NCI-H1105 (cell line): ENCODE results near the gene MYRF.

Experiments used
- DNase-seq: peaks from one replicate; lab custom pipeline; 2025; lab: John Stamatoyannopoulos, UW

Gene MYRF

DNA sequence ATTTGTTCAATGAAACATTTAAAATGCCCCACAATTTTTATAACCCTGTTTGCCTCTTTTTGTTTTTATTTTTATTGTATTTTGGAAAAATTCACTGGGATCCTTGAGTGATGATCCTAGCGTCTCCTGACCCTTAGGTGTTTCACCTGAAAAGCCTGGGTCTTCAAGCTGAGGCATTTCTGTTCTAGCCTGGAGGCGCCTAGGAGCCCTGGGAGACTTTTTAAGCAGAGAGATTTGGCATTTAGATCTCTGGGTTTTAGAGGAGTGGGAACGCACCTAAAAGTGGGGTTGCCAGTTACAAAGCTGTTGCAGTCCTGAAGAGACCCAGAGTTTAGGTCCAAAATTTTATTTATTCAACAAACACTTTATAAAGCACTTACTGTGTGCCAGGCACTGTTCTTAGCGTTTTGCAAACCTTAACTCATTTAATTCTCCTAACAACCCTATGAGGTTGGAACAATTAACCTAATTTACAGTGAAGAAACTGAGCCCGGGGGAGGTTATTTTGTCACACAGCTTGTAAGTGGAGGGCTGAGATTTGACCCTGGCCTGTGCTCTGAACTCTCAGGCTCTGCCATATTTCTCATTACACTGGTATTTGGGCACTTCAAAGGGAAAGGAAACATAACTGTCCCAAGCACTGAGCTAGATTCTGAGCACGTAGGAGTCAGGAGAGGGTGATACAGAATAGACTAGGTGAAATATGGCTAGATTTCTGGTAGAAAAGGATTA is 65.2 kb downstream of the MYRF start:
- no peak for DNase-seq

DNA sequence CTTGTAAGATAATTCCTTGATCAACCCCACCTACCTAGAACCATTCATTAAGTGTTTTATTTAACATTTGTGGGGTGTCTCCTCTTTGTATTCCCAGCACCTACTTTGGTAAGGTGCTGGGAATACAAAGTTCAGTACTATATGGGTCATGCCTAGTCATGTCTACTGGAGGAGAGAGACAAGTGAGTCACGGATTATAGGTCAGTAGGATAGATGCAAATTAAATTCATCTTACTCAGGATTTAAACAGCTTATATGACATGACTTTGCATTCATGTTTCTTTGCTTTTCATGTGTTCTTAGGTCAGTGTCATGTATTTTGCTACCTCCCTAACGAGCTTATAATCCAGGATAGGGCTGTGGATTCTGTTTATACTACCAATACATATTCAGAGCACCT is 67.7 kb downstream of the MYRF start:
- DNase-seq = no peak

DNA sequence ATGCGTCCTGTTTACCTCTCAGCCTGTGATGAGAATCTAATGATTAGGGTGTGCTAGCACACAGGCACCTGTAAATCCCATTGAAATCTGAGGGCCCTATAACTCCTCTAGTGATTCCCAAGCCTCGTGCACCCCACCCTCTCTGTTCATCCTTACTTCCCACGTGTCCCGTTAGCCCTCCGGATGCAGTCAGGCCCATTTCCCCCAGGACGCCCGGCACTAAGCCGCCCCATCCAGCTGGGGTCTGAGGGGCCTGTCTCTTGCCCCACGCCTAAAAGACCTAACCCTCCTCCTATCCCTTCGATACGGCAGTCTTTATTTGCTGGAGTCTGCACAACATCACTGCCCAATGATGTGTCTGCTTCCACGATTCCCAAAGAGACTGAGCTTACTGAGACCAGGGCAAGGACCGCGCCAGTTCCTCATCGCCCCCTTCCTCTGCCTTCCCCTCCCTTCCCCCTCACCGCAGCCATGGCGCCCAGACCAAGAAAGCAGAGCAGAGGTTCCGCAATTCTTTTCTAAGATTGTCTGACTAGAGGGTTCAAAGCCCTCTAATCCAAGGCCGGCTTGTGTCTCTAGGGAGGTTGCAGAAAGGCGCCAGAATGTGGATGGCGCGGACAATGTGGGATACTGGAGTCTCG is 74.6 kb downstream of the MYRF start:
- DNase-seq = peak; percentile 36

DNA sequence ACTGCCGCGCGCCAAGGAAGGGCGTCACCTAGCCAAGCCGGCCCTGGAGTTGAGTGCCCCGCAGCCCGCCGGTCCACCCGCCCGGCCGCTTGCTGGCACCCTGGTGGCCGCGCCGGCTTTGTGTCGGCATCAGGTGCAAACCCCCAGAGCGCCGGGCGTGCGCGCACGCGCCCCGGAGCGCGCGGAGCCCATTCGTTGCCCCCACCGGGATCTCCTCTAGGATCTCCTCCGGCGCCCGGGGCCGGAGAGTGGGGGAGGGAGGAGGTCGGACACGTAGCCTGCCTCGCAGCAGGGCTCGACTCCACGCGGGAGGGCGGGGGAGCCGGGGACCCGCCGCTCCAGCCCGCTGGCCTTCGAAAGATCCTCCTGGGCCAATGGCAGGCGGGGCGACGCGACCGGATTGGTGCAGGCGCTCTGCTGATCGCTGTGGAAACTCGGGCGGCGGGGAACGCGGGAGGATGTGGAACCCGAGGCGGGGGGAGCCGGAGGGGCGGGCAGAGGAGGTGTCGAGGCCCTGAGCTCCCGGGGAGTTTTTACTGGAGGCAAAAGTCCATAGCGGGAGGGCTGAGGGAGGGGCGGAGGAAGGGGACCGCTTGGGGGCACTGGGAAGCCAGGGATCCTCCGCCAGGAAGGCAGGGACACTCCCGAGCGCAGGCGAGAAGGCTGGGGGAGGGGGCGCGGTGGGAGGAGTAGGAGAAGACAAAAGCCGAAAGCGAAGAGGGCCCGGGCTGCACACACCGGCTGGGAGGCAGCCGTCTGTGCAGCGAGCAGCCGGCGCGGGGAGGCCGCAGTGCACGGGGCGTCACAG is 75.3 kb downstream of the MYRF start, which contains the start of gene FADS2:
Gene FADS2 (plus strand): TSS at position 730 of the 808 bp plus-strand sequence. CDS start 91 bp downstream, outside the sequence.
- DNase-seq = peak; percentile 98

DNA sequence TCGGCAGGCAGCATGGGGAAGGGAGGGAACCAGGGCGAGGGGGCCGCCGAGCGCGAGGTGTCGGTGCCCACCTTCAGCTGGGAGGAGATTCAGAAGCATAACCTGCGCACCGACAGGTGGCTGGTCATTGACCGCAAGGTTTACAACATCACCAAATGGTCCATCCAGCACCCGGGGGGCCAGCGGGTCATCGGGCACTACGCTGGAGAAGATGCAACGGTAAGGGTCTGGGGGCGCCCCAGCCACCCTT is 75.9 kb downstream of the MYRF start:
- DNase-seq = no peak

DNA sequence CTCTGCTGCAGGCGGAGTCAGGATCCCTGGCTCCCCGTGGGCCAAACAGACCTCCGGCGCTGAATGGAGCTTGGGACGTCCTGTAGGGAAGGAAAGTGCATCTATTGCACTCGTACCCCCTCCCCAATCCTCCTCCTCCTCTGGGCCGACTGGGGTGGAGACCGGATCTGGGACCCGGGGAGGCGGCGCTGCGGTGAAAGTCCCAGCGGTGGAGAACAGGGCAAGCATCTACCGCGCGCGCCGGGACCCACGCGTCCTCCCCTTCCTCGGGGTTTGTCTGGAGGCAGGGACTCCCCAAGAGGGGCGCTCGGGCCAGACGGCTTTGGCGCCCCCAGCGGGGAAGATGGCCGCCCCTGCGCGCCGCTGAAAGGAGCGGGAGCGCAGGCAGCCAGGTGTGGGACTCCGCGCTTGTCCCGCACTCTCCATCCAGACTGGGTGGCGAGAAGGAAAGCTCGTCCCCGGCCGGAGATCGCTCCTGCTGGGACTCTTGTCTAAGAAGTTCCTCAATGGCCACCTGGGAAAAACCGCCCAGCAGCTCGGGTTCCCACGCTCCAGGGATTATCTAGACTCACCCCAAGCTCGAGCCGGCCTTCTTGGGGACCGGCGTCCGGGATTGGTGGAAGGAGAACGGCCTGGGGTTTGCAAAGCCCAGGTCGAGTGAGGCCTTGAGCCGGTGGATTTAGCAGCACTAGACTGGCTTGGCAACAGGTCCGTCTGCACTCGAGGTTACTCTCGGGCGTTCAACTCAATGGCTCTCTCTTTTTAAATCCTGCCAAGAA is 76.4 kb downstream of the MYRF start:
- peak; percentile 26 for DNase-seq

DNA sequence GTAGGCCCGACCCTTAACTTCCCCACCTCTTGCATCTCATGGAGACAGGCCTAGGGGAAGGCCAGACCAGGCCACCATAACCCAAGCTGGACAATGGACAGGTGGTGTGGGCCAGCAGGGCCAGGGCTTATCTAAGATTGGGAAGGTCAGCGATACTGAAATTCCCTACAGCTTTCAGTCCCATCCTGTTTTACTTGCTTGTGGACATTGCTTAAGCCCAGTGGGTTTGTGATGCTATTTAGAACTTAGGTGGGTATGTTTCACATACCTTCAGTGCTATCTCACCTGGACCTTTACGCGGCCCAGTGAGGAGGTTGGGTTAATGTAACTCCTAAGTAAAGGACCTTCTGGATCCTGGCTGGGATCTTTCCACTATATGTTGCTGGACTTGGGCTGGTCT is 77.4 kb downstream of the MYRF start:
- DNase-seq = no peak

DNA sequence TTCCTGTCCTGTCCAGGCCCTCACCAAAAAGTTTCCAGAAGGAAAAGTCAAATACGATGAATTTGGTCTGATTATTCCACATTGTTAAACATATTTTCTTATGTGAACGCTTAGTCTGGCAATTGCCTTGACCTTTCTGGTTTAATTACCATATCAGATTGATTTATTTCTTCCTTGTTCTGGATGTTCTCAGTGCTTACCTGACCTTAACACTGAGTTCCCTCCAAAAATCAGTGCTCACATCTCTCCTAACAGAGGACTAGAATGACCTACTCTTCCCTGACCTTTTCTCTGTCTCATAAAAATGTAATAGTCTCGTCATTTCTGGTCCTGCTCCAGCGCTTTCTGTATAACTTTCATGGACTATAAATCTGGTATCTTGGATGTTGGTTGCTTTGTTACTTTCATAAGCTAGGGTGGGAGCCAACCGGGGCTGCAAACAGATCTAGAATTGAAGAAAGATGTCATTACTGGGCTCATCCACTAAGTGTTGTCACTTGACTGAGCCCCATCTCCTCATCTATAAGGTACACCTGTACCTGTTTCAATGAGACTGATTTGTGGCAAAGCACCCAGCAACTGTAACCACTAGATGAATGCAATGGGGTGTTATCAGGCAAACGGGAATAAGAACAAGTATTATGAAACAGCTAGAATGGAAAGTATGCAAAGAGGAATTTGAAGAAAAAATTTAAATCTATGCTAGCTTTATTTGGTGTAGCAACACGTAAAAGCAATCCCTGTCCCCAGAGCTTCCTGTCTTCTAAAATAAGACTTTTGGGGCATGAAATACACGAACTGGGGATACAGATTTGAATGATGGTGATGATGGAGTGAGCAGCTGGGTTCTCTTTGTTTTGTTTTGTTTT is 78.0 kb downstream of the MYRF start:
- no peak for DNase-seq

DNA sequence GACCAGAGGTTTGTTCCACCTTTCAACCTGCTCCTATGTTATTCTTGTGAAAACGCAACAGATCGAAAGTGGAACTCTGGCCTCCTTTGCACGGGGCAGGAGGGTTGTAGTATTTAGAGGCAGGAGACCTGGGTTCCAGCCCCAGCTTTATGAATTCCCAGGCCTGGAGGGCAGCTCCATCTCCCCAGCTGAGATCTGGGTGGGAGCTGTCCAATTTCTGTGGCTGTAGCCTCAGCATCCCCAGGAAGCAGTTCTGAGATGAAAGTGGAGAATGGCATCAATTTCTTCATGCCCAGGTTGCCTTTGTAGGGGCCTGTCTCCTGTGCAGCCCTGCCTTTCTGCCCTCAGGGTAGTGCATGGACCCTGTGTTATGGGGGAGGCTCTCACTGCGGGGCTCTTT is 79.8 kb downstream of the MYRF start:
- DNase-seq = no peak

DNA sequence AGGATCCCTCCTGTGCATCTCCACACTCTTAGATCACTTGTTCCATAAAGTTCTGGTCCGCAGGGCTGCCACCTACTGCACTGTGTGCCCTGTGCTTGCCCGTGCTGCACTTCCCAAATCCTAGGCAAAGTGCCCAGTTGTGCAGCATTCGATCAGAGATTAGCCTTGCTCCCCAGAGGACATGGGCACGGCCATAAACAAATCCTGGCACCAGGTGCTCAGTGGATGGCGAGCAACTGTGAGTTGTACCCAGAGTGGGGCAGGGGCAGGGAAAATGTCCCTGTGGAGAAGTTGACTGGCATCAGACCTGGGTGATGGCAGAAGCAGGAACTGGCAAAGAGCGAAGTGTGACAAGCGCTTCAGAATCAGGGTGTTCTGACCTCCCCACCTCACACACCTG is 80.3 kb downstream of the MYRF start:
- no peak for DNase-seq

DNA sequence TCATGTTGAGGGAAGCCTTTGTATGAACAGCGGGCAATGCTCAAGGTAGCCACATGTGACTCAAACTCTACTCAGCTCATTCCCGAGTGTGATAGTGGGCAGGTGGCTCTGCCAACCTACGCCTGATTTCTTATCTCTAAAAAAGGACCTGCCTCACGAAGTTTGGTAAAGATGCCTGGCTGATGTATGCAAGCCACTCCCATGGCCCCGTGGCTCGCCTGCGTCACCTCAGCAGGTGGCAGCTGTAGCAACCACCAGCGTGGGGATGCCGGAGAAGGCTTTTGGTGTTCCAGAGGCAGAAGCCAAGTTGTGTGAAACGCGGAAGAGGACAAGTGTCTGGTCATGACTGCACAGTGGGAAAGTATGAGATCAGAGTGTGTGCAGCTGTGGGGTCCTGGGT is 81.0 kb downstream of the MYRF start:
- no peak for DNase-seq

DNA sequence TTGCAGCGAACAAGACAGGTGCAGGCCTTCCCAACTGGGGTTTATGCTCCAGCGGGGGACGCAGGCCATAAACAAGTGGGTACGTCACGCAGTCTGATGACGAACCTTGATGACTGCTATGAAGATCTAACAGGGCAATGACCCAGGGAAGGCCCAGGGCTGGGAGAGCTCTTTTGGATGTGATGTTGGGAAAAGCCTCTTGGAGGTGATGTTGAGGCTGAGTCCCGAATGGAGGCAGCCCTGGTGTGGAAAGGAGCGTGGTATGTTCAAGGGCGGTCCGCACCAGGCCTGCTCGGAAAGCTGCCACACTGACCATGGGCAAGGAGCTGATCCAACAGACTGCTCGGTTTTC is 81.5 kb downstream of the MYRF start:
- no peak for DNase-seq

DNA sequence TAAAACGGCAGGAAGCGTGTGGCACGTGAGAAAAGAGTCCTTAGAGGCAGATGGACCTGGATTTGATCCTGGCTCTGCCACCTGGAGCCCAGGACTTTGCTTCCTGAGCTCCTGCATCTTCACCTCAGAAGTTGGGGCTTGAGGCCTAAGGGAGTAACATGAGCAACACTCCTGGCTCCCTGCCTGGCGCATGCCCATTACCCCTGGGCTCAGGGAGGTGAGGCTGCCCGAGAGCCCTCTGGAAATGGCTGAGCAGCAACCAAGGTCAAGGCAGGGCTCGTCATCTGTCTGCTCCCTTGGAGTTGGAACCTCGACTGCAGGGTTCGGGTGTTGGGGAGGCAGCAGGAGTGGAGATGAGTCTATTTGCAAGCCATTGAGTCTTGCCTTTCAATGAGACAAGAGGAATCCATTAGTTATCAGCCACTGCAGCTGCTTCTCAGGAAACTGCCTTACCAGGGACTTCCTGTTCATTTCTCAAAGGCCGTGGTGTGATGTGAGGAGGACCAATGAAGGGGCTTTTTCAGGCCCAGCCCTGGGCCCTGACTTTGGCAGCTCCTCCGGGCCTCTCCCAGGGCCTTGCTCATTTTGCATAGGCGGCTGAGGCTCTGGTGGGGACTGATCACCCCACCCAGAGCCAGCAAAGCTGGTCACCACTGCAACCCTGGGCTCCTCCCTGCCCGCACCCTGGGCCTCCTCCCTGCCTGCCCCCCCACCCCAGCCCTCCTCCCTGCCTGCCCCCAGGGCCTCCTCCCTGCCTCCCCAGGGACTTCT is 82.0 kb downstream of the MYRF start:
- DNase-seq = no peak

DNA sequence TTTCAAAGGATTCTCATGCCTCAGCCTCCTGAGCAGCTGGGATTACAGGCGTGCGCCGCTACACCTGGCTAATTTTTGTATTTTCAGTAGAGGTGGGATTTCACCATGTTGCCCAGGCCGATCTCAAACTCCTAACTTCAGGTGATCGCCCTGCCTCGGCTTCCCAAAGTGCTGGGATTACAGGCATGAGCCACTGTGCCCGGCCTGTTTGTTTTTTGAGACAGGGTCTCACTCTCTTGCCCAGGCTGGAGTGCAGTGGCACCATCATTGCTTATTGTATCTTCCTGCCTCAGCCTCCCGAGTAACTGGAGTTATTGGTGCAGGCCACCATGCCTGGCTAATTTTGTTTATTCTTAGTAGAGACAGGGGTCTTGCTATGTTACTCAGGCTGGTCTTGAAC is 83.8 kb downstream of the MYRF start:
- DNase-seq = no peak

DNA sequence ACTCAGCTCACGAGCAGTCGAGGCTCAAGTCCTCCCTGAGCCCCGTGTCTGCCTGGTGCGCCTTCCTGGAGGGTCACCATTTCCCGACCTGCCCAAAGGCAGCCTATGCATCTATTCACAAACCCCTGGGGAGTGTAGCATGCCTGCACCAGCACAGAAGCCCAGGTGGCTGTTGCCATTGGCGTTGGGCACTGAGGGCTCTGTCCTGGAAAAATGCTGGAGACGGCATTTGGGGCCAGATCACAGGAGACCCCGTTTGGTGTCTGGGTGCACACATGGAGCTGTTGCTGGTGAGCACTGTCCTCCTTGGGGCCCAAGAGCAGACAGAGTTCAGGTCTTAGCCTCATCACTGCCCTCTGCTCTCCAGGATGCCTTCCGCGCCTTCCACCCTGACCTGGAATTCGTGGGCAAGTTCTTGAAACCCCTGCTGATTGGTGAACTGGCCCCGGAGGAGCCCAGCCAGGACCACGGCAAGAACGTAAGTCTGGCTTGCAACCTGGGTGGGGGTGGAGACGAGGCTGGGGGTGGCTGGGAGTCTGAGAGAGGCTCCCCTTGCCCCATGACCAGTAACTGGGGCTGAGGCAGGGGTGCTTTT is 85.1 kb downstream of the MYRF start:
- no peak for DNase-seq
